Measurements from ENCODE around the gene ZSCAN21. TPM values are rescaled to one million over a fixed set of nuclear protein-coding genes. Genes with fewer than 3 reads are reported as not detected.

Gene ZSCAN21
- polyA plus RNA-seq, 2 of the 4 experiments (the other 2 are of a cell fraction), result 9.1 to 18.3 TPM

DNA sequence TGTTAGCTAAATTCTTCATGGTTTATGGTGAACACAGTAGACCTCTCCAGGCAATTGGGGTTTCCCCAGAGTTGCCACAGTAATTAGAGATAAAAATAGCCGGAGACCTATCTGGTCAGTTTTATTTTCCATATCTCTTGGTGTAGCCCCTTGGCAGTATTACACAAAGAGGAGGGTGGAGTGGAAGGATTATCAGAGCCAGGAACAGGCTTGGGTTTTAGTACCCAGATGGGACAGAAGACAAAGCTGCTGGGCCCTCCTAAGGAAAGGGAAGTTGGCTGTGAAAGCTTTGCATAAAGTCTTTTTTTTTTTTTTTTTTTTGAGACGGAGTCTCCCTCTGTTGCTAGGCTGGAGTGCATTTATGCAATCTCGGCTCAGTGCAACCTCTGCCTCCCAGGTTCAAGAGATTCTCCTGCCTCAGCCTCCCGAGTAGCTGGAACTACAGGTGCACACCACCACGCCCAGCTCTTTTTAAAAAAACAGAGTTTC, 9.7 kb downstream of the ZSCAN21 start:
- FAIRE-seq, result no peak
- H3K27ac ChIP-seq, result no peak overlapping the region
- 92% methylated on average over 5 of the region's 5 CpGs for WGBS (ENCODE audit: missing lambda C conversion rate)
- ATAC-seq, result no peak
- no peak overlapping the region for H3K4me2 ChIP-seq
- ChIA-PET CTCF (interaction anchor here (0.7 to 12.5 kb wide), 6 partner anchors 7 to 140 kb away, joined by 3 to 128 read pairs (median 4); partner anchors contain the start of genes TRIM4 and ZKSCAN1), POLR2A (interaction anchor here (0.8 kb wide), 1 partner anchor 18 kb away, joined by 3 read pairs; no protein-coding TSS in a partner anchor)
- peaks cover 18% of the 10 kb centered on the region for H3K9me3 ChIP-seq
- H3K4me1 ChIP-seq, result no peaks in the 10 kb centered on the region
- TF ChIP-seq, protein P1, sequence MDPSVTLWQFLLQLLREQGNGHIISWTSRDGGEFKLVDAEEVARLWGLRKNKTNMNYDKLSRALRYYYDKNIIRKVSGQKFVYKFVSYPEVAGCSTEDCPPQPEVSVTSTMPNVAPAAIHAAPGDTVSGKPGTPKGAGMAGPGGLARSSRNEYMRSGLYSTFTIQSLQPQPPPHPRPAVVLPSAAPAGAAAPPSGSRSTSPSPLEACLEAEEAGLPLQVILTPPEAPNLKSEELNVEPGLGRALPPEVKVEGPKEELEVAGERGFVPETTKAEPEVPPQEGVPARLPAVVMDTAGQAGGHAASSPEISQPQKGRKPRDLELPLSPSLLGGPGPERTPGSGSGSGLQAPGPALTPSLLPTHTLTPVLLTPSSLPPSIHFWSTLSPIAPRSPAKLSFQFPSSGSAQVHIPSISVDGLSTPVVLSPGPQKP (IDR thresholded peaks at IDR 0.05; ENCODE audit: low read depth, low read length), result no peak
- TF ChIP-seq FOSB (CRISPR knock-in tag; IDR thresholded peaks at IDR 0.05), result no peak
- no peak for TF ChIP-seq RAD21 (conservative IDR thresholded peaks at IDR 0.05 in 1 of 2, IDR thresholded peaks at IDR 0.05 in 1 of 2)
- no peak for TF ChIP-seq RNF2 (IDR thresholded peaks at IDR 0.05; ENCODE audit: borderline replicate concordance, low read depth)
- TF ChIP-seq, protein P2, sequence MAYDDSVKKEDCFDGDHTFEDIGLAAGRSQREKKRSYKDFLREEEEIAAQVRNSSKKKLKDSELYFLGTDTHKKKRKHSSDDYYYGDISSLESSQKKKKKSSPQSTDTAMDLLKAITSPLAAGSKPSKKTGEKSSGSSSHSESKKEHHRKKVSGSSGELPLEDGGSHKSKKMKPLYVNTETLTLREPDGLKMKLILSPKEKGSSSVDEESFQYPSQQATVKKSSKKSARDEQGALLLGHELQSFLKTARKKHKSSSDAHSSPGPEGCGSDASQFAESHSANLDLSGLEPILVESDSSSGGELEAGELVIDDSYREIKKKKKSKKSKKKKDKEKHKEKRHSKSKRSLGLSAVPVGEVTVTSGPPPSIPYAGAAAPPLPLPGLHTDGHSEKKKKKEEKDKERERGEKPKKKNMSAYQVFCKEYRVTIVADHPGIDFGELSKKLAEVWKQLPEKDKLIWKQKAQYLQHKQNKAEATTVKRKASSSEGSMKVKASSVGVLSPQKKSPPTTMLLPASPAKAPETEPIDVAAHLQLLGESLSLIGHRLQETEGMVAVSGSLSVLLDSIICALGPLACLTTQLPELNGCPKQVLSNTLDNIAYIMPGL (CRISPR knock-in tag; IDR thresholded peaks at IDR 0.05; ENCODE audit: borderline replicate concordance), result no peak
- no peak for TF ChIP-seq NPAS2 (CRISPR knock-in tag; IDR thresholded peaks at IDR 0.05; ENCODE audit: borderline replicate concordance)
- no peak for TF ChIP-seq SREBF2 (IDR thresholded peaks at IDR 0.05)
- TF ChIP-seq CEBPB (IDR thresholded peaks at IDR 0.05), result no peak
- TF ChIP-seq, protein P3, sequence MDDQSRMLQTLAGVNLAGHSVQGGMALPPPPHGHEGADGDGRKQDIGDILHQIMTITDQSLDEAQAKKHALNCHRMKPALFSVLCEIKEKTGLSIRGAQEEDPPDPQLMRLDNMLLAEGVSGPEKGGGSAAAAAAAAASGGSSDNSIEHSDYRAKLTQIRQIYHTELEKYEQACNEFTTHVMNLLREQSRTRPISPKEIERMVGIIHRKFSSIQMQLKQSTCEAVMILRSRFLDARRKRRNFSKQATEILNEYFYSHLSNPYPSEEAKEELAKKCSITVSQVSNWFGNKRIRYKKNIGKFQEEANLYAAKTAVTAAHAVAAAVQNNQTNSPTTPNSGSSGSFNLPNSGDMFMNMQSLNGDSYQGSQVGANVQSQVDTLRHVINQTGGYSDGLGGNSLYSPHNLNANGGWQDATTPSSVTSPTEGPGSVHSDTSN (IDR thresholded peaks at IDR 0.05), result no peak
- TF ChIP-seq RCOR1 (IDR thresholded peaks at IDR 0.05; ENCODE audit: low read depth, low read length), result no peak
- no peak for TF ChIP-seq HDAC2 (IDR thresholded peaks at IDR 0.05)
- no peak for TF ChIP-seq ZFP36 (IDR thresholded peaks at IDR 0.05; ENCODE audit: borderline replicate concordance, partially characterized antibody)
- no peak for TF ChIP-seq NR3C1 (IDR thresholded peaks at IDR 0.05)
- no peak for TF ChIP-seq HOXA7 (CRISPR knock-in tag; IDR thresholded peaks at IDR 0.05)
- no peak for TF ChIP-seq SMC3 (IDR thresholded peaks at IDR 0.05)
- TF ChIP-seq, protein P4, sequence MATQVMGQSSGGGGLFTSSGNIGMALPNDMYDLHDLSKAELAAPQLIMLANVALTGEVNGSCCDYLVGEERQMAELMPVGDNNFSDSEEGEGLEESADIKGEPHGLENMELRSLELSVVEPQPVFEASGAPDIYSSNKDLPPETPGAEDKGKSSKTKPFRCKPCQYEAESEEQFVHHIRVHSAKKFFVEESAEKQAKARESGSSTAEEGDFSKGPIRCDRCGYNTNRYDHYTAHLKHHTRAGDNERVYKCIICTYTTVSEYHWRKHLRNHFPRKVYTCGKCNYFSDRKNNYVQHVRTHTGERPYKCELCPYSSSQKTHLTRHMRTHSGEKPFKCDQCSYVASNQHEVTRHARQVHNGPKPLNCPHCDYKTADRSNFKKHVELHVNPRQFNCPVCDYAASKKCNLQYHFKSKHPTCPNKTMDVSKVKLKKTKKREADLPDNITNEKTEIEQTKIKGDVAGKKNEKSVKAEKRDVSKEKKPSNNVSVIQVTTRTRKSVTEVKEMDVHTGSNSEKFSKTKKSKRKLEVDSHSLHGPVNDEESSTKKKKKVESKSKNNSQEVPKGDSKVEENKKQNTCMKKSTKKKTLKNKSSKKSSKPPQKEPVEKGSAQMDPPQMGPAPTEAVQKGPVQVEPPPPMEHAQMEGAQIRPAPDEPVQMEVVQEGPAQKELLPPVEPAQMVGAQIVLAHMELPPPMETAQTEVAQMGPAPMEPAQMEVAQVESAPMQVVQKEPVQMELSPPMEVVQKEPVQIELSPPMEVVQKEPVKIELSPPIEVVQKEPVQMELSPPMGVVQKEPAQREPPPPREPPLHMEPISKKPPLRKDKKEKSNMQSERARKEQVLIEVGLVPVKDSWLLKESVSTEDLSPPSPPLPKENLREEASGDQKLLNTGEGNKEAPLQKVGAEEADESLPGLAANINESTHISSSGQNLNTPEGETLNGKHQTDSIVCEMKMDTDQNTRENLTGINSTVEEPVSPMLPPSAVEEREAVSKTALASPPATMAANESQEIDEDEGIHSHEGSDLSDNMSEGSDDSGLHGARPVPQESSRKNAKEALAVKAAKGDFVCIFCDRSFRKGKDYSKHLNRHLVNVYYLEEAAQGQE (IDR thresholded peaks at IDR 0.05), result no peak
- TF ChIP-seq, protein P5, sequence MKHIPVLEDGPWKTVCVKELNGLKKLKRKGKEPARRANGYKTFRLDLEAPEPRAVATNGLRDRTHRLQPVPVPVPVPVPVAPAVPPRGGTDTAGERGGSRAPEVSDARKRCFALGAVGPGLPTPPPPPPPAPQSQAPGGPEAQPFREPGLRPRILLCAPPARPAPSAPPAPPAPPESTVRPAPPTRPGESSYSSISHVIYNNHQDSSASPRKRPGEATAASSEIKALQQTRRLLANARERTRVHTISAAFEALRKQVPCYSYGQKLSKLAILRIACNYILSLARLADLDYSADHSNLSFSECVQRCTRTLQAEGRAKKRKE (CRISPR knock-in tag; IDR thresholded peaks at IDR 0.05; ENCODE audit: low read depth), result no peak
- no peak for TF ChIP-seq KDM1A (IDR thresholded peaks at IDR 0.05; ENCODE audit: low read depth)
- TF ChIP-seq RARB (CRISPR knock-in tag; IDR thresholded peaks at IDR 0.05), result no peak
- DNase-seq (ENCODE audit: low read depth in 1 of 2, low spot score in 1 of 2), result no peak
- H3K4me3 ChIP-seq, result no peak overlapping the region
